GM23338 (cell line): Measurements from ENCODE around the gene GLTP. TPM values are rescaled to one million over a fixed set of nuclear protein-coding genes. Genes with fewer than 3 reads are reported as not detected.
A peak's percentile ranks its signal among the peaks of the same experiment; 100 is the strongest.

ENCODE experiments used
- ATAC-seq: fragments of 200-7000 bp; cut with Tn5 transposase; 3 replicates; pipeline ENCODE4 v1.9.1; 2020
- DNase-seq: peaks from one replicate; pipeline ENCODE4 v3.0.0-alpha.2; 2015; ENCODE audit warnings: low spot score
- H2AFZ ChIP-seq: fragments of 200-600 bp; sonication (generic); 2 replicates; pipeline ENCODE4 v1.8.0; 2016; ENCODE audit warnings: antibody characterized with exemption, mild to moderate bottlenecking, moderate library complexity
- H3F3A ChIP-seq: fragments of 200-600 bp; sonication (generic); replicated peaks from 2 replicates; pipeline ENCODE4 v1.8.0; 2017; ENCODE audit warnings: antibody characterized with exemption, mixed run types, low read depth
- H3K27ac ChIP-seq: fragments of 200-600 bp; sonication (generic); 2 replicates; pipeline ENCODE4 v1.6.1; 2016; ENCODE audit warnings: low read depth
- H3K27me3 ChIP-seq: fragments of 200-600 bp; sonication (generic); 2 replicates; pipeline ENCODE4 v1.8.0; 2016; ENCODE audit warnings: mild to moderate bottlenecking, mixed run types, moderate library complexity; ENCODE audit not compliant: insufficient read depth
- H3K36me3 ChIP-seq: fragments of 200-600 bp; sonication (generic); 2 replicates; pipeline ENCODE4 v1.8.0; 2016; ENCODE audit warnings: mild to moderate bottlenecking; ENCODE audit not compliant: insufficient read depth
- H3K4me1 ChIP-seq: fragments of 200-600 bp; sonication (generic); 2 replicates; pipeline ENCODE4 v1.8.0; 2016; ENCODE audit warnings: mild to moderate bottlenecking, moderate library complexity; ENCODE audit not compliant: insufficient read depth
- H3K4me2 ChIP-seq: fragments of 200-600 bp; sonication (generic); 2 replicates; pipeline ENCODE4 v1.7.1; 2017; ENCODE audit warnings: mixed run types
- H3K4me3 ChIP-seq: fragments of 200-600 bp; sonication (generic); 2 replicates; pipeline ENCODE4 v1.6.1; 2016; ENCODE audit warnings: mixed run types
- H3K79me2 ChIP-seq: fragments of 200-600 bp; sonication (generic); replicated peaks from 2 replicates; pipeline ENCODE4 v1.8.0; 2017; ENCODE audit warnings: mild to moderate bottlenecking; ENCODE audit not compliant: insufficient read depth
- H3K9me2 ChIP-seq: fragments of 200-600 bp; sonication (generic); 2 replicates; pipeline ENCODE4 v1.8.0; 2017; ENCODE audit not compliant: insufficient read depth
- H4K20me1 ChIP-seq: fragments of 200-600 bp; sonication (generic); replicated peaks from 2 replicates; pipeline ENCODE4 v1.8.0; 2017; ENCODE audit warnings: mild to moderate bottlenecking; ENCODE audit not compliant: insufficient read depth
- H3K27ac Mint-ChIP-seq: 2 replicates; pipeline ENCODE4 v1.8.0; 2020; ENCODE audit warnings: inconsistent platforms, mild to moderate bottlenecking, moderate library complexity, mixed read lengths
- H3K27me3 Mint-ChIP-seq: 3 replicates; pipeline ENCODE4 v1.8.0; 2022; ENCODE audit warnings: low read depth, mild to moderate bottlenecking, moderate library complexity, mixed read lengths, inconsistent platforms; ENCODE audit not compliant: insufficient read depth, poor library complexity
- H3K36me3 Mint-ChIP-seq: 3 replicates; pipeline ENCODE4 v1.8.0; 2021; ENCODE audit warnings: low read depth, mild to moderate bottlenecking, inconsistent platforms, moderate library complexity, mixed read lengths
- H3K4me1 Mint-ChIP-seq: 3 replicates; pipeline ENCODE4 v1.8.0; 2020; ENCODE audit warnings: mild to moderate bottlenecking, inconsistent platforms, mixed read lengths
- H3K4me3 Mint-ChIP-seq: 3 replicates; pipeline ENCODE4 v1.8.0; 2021; ENCODE audit warnings: moderate library complexity, mild to moderate bottlenecking, inconsistent platforms, mixed read lengths
- H3K9me3 Mint-ChIP-seq: 3 replicates; pipeline ENCODE4 v1.8.0; 2020; ENCODE audit warnings: moderate library complexity, mild to moderate bottlenecking, inconsistent platforms, mixed read lengths
- CREB1 ChIP-seq: fragments of 250-450 bp; sonication (Bioruptor Pico); IDR thresholded peaks from 2 replicates; pipeline ENCODE4 v1.5.0; 2020; ENCODE audit warnings: low read depth, mild to moderate bottlenecking, moderate library complexity
- CTCF ChIP-seq, 2 experiments: fragments of 200-600 bp in 1 of 2; sonication (generic) in 1 of 2; conservative IDR thresholded peaks; 2 replicates each; pipeline versions ENCODE4 v1.5.1 to v1.6.1; 2016 to 2017; ENCODE audit warnings: antibody characterized with exemption in 2 of 2, low read depth in 2 of 2, mild to moderate bottlenecking in 2 of 2, moderate library complexity in 1 of 2
- ETS1 ChIP-seq: IDR thresholded peaks from 2 replicates; pipeline ENCODE4 v1.6.1; 2016; ENCODE audit warnings: antibody characterized with exemption
- EZH2 ChIP-seq: fragments of 200-600 bp; sonication (generic); IDR thresholded peaks from one replicate; pipeline ENCODE4 v1.8.0; 2017; ENCODE audit warnings: antibody characterized with exemption, mild to moderate bottlenecking, low read depth; ENCODE audit not compliant: unreplicated experiment
- EZH2phosphoT487 ChIP-seq: fragments of 200-600 bp; sonication (generic); IDR thresholded peaks from one replicate; pipeline ENCODE4 v1.8.1; 2018; ENCODE audit warnings: antibody characterized with exemption; ENCODE audit not compliant: unreplicated experiment
- JUNB ChIP-seq: IDR thresholded peaks from one replicate; pipeline ENCODE4 v1.6.1; 2016; ENCODE audit warnings: antibody characterized with exemption; ENCODE audit not compliant: unreplicated experiment
- NANOG ChIP-seq: IDR thresholded peaks from 2 replicates; pipeline ENCODE4 v1.6.1; 2016; ENCODE audit warnings: antibody characterized with exemption, borderline replicate concordance
- POLR2AphosphoS5 ChIP-seq: IDR thresholded peaks from 2 replicates; pipeline ENCODE4 v1.6.1; 2016; ENCODE audit warnings: antibody characterized with exemption, low read depth
- REST ChIP-seq: IDR thresholded peaks from one replicate; pipeline ENCODE4 v1.6.1; 2018; ENCODE audit warnings: antibody characterized with exemption; ENCODE audit not compliant: unreplicated experiment
- STAT1 ChIP-seq: IDR thresholded peaks from one replicate; pipeline ENCODE4 v1.6.1; 2016; ENCODE audit warnings: antibody characterized with exemption; ENCODE audit not compliant: unreplicated experiment
- ZNF114 ChIP-seq: fragments of 250-450 bp; sonication (Bioruptor Pico); IDR thresholded peaks from 2 replicates; pipeline ENCODE4 v1.5.0; 2020; ENCODE audit warnings: mild to moderate bottlenecking, moderate library complexity
- ZNF331 ChIP-seq: fragments of 250-450 bp; sonication (Bioruptor Pico); IDR thresholded peaks from 2 replicates; pipeline ENCODE4 v1.5.0; 2020; ENCODE audit warnings: low read depth, mild to moderate bottlenecking, moderate library complexity
- polyA plus RNA-seq: library from polyadenylated mRNA; unstranded; fragments of >200 nt; fragmentation: Nextera tagmentation; extraction: Ambion mirVana; gene quantifications from 2 replicates; pipeline ENCODE4 v1.2.1, GENCODE V29; 2016
- total RNA-seq: library from RNA; depleted of rRNA; stranded (reverse); fragments of >200 nt; shearing (Covaris generic); gene quantifications from 2 replicates; pipeline ENCODE4 v1.2.3, GENCODE V29; 2014

Gene GLTP
- total and polyA plus RNA-seq, 2 experiments from 2014 or later: 26.5 to 30.2 TPM

GRCh38 chr12:109844983-109845823 is 35.1 kb downstream of the GLTP start:
- H3K9me3 Mint-ChIP-seq: no peaks in the 10 kb centered on the region
- Histone ChIP-seq H3K4me1 (no peaks in the 10 kb centered on the region; the same call in 1 of the 2 replicates), H3K27ac (no peak overlapping the region), H3K4me2 (peak overlapping the region; percentile 69; the same call in 1 of the 2 replicates), H3K36me3 (no peaks in the 10 kb centered on the region), H2AFZ (peak overlapping the region; percentile 94; the same call in 1 of the 2 replicates), H3F3A (no peaks in the 10 kb centered on the region; the same call in 1 of the 2 replicates), H3K9me2 (no peaks in the 10 kb centered on the region), H3K4me3 (peak overlapping the region; percentile 43; the same call in 1 of the 2 replicates), H4K20me1 (no peaks in the 10 kb centered on the region), H3K27me3 (no peaks in the 10 kb centered on the region), H3K79me2 (no peaks in the 10 kb centered on the region)
- no peak overlapping the region for H3K27ac Mint-ChIP-seq
- peaks cover 7% of the 10 kb centered on the region; the same call in 2 of the 3 replicates for H3K4me1 Mint-ChIP-seq
- H3K4me3 Mint-ChIP-seq: peak overlapping the region; percentile 44
- DNase-seq (peak; percentile 89), ATAC-seq (peak; percentile 95)
- H3K27me3 Mint-ChIP-seq: peaks cover 24% of the 10 kb centered on the region
- TF ChIP-seq EZH2phosphoT487: no peak
- 0 out of 2 replicates have a peak, but pooled peaks have one; percentile 40 for TF ChIP-seq CREB1 (CRISPR knock-in tag)
- no peak for TF ChIP-seq JUNB
- no peak for TF ChIP-seq ZNF331 (CRISPR knock-in tag)
- TF ChIP-seq EZH2: no peak
- TF ChIP-seq STAT1: no peak
- no peak for TF ChIP-seq NANOG
- TF ChIP-seq CTCF (conservative IDR thresholded peaks at IDR 0.05; ENCODE audit: low read depth in 2 of 2): peak; percentile 93 to 96
- no peaks in the 10 kb centered on the region for H3K36me3 Mint-ChIP-seq

DNA sequence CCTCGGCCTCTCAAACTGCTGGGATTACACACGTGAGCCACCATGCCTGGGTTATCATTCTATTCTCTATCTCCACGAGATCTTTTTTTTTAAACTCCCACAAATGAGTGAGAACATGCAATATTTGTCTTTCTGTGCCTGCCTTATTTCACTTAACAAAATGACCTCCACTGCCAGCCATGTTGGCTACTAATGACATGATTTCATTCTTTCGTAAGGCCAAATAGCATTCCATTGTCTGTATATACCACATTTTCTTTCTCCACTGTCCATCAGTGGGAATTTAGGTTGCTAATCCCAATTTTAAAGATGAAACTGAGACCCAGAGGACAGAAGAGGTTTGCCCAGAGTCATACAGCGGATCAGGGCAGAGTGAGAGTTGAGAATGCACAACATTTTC is 36.2 kb downstream of the GLTP start:
- no peak for ATAC-seq
- Histone ChIP-seq H3K4me1 (no peaks in the 10 kb centered on the region; the same call in 1 of the 2 replicates), H3F3A (no peaks in the 10 kb centered on the region; the same call in 1 of the 2 replicates), H2AFZ (no peak overlapping the region), H3K9me2 (no peaks in the 10 kb centered on the region), H3K79me2 (no peaks in the 10 kb centered on the region), H3K4me2 (no peak overlapping the region), H4K20me1 (no peaks in the 10 kb centered on the region), H3K4me3 (no peak overlapping the region), H3K27ac (no peak overlapping the region), H3K27me3 (no peaks in the 10 kb centered on the region), H3K36me3 (no peaks in the 10 kb centered on the region)
- no peak for DNase-seq
- Mint-ChIP-seq H3K4me3 (no peak overlapping the region; the same call in 2 of the 3 replicates), H3K4me1 (peaks cover 13% of the 10 kb centered on the region), H3K36me3 (no peaks in the 10 kb centered on the region), H3K9me3 (no peaks in the 10 kb centered on the region; the same call in 2 of the 3 replicates), H3K27me3 (peaks cover 22% of the 10 kb centered on the region), H3K27ac (no peak overlapping the region)
- no peak for TF ChIP-seq JUNB
- no peak for TF ChIP-seq POLR2AphosphoS5
- no peak for TF ChIP-seq ZNF331 (CRISPR knock-in tag)
- no peak for TF ChIP-seq EZH2phosphoT487
- TF ChIP-seq ZNF114 (CRISPR knock-in tag): no peak
- no peak for TF ChIP-seq CREB1 (CRISPR knock-in tag)
- no peak for TF ChIP-seq NANOG
- TF ChIP-seq ETS1: no peak
- no peak for TF ChIP-seq REST
- no peak for TF ChIP-seq EZH2
- no peak for TF ChIP-seq CTCF (conservative IDR thresholded peaks at IDR 0.05; ENCODE audit: low read depth in 2 of 2)
